WERI-Rb-1 (cell line): ENCODE measurements around the gene SLC26A4.

Experiments used
- DNase-seq: peaks from one replicate; pipeline ENCODE4 v3.0.0-alpha.2; 2020
- H3K27ac ChIP-seq: fragments of 250-450 bp; sonication (Bioruptor Pico); 2 replicates; pipeline ENCODE4 v1.5.1; 2020; ENCODE audit warnings: mild to moderate bottlenecking, moderate library complexity
- H3K27me3 ChIP-seq: fragments of 250-450 bp; sonication (Bioruptor Pico); 2 replicates; pipeline ENCODE4 v1.5.1; 2021; ENCODE audit warnings: mild to moderate bottlenecking, low read depth, moderate library complexity; ENCODE audit not compliant: insufficient read depth, severe bottlenecking
- H3K36me3 ChIP-seq: fragments of 250-450 bp; sonication (Bioruptor Pico); 2 replicates; pipeline ENCODE4 v1.5.1; 2020; ENCODE audit warnings: mild to moderate bottlenecking, moderate library complexity
- H3K4me3 ChIP-seq: 2 replicates; pipeline ENCODE4 v1.5.1; 2011; ENCODE audit warnings: low read depth, mild to moderate bottlenecking, control low read depth, low read length
- H3K9me3 ChIP-seq: fragments of 250-450 bp; sonication (Bioruptor Pico); 2 replicates; pipeline ENCODE4 v1.5.1; 2021; ENCODE audit warnings: mild to moderate bottlenecking, moderate library complexity; ENCODE audit not compliant: severe bottlenecking
- CTCF ChIP-seq: IDR thresholded peaks from 2 replicates; pipeline ENCODE4 v1.5.1; 2011; ENCODE audit warnings: low read depth, mild to moderate bottlenecking, control low read depth, inconsistent platforms, low read length

Gene SLC26A4

GRCh38 chr7:107723255-107723654, 62.6 kb downstream of the SLC26A4 start:
- Histone ChIP-seq H3K27me3 (no peaks in the 10 kb centered on the region), H3K4me3 (no peak overlapping the region), H3K36me3 (no peaks in the 10 kb centered on the region), H3K27ac (no peak overlapping the region), H3K9me3 (no peaks in the 10 kb centered on the region)
- DNase-seq, result no peak
- TF ChIP-seq CTCF, result no peak

- no peaks in the 10 kb centered on the region for H3K36me3 ChIP-seq
- DNase-seq, result peak; percentile 19
- no peak overlapping the region for H3K27ac ChIP-seq
- H3K9me3 ChIP-seq, result no peaks in the 10 kb centered on the region
- TF ChIP-seq CTCF, result peak; percentile 45
- no peaks in the 10 kb centered on the region for H3K27me3 ChIP-seq
- H3K4me3 ChIP-seq, result no peak overlapping the region
Observed at GRCh38 chr7:107725138-107725740, 64.6 kb downstream of the SLC26A4 start.

GRCh38 chr7:107726356-107727130, 65.9 kb downstream of the SLC26A4 start:
- DNase-seq, result no peak
- no peaks in the 10 kb centered on the region for H3K9me3 ChIP-seq
- no peak overlapping the region for H3K27ac ChIP-seq
- no peak for TF ChIP-seq CTCF
- no peaks in the 10 kb centered on the region for H3K36me3 ChIP-seq
- H3K4me3 ChIP-seq, result no peak overlapping the region
- H3K27me3 ChIP-seq, result no peaks in the 10 kb centered on the region

GRCh38 chr7:107728276-107728675, 67.6 kb downstream of the SLC26A4 start:
- Histone ChIP-seq H3K9me3 (no peaks in the 10 kb centered on the region), H3K36me3 (no peaks in the 10 kb centered on the region), H3K4me3 (no peak overlapping the region), H3K27ac (no peak overlapping the region), H3K27me3 (no peaks in the 10 kb centered on the region)
- no peak for TF ChIP-seq CTCF
- no peak for DNase-seq

- TF ChIP-seq CTCF, result no peak
- H3K27ac ChIP-seq, result peak overlapping the region; percentile 98
Observed at GRCh38 chr7:107742678-107743566, 82.3 kb downstream of the SLC26A4 start.

More at GRCh38 chr7:107742678-107743566, 82.3 kb downstream of the SLC26A4 start:
- no peaks in the 10 kb centered on the region; the same call in 1 of the 2 replicates for H3K36me3 ChIP-seq
- no peaks in the 10 kb centered on the region for H3K27me3 ChIP-seq
- peak overlapping the region; percentile 69 for H3K4me3 ChIP-seq
- no peaks in the 10 kb centered on the region for H3K9me3 ChIP-seq
- DNase-seq, result no peak
